ENCODE data around the gene TMEM126A.
A peak's percentile ranks its signal among the peaks of the same experiment; 100 is the strongest.
"Not testable (repeated sequence)": the region's sequence is repeated elsewhere in the genome, so short reads cannot be mapped to it uniquely, and the experiment has no call there.

The TMEM126A gene

DNA sequence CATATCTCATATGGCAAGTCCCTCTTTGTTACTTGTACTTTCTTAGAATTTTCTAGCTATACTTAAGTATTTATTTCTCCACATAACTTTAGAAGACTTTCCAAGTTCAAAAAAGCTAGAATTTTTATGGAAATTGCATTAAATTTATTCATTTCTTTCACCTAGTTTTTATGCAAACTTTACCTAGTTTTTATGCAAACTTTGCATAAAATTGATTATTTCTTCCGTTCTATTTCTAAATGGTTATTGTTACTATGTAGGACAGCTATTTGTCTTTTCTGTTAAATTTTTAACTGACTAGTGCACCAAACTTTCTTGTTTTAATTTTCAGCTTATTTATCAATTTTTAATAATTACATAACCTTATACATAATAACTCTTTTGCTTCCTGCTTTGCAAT lies 20.4 kb downstream of the TMEM126A start:
- no peak for DNase-seq (ENCODE audit: low read depth)
- TF ChIP-seq, protein P1, sequence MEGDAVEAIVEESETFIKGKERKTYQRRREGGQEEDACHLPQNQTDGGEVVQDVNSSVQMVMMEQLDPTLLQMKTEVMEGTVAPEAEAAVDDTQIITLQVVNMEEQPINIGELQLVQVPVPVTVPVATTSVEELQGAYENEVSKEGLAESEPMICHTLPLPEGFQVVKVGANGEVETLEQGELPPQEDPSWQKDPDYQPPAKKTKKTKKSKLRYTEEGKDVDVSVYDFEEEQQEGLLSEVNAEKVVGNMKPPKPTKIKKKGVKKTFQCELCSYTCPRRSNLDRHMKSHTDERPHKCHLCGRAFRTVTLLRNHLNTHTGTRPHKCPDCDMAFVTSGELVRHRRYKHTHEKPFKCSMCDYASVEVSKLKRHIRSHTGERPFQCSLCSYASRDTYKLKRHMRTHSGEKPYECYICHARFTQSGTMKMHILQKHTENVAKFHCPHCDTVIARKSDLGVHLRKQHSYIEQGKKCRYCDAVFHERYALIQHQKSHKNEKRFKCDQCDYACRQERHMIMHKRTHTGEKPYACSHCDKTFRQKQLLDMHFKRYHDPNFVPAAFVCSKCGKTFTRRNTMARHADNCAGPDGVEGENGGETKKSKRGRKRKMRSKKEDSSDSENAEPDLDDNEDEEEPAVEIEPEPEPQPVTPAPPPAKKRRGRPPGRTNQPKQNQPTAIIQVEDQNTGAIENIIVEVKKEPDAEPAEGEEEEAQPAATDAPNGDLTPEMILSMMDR (conservative IDR thresholded peaks at IDR 0.05; ENCODE audit: low read depth, low read length) = no peak
- H3K4me3 ChIP-seq (ENCODE audit: low read depth, low read length) = no peak overlapping the region

- H3K4me3 ChIP-seq (ENCODE audit: low read depth, low read length); DNase-seq (ENCODE audit: low read depth): not testable (repeated sequence)
These were observed 23.3 kb downstream of the TMEM126A start for GRCh38 chr11:85670949-85671663.

DNA sequence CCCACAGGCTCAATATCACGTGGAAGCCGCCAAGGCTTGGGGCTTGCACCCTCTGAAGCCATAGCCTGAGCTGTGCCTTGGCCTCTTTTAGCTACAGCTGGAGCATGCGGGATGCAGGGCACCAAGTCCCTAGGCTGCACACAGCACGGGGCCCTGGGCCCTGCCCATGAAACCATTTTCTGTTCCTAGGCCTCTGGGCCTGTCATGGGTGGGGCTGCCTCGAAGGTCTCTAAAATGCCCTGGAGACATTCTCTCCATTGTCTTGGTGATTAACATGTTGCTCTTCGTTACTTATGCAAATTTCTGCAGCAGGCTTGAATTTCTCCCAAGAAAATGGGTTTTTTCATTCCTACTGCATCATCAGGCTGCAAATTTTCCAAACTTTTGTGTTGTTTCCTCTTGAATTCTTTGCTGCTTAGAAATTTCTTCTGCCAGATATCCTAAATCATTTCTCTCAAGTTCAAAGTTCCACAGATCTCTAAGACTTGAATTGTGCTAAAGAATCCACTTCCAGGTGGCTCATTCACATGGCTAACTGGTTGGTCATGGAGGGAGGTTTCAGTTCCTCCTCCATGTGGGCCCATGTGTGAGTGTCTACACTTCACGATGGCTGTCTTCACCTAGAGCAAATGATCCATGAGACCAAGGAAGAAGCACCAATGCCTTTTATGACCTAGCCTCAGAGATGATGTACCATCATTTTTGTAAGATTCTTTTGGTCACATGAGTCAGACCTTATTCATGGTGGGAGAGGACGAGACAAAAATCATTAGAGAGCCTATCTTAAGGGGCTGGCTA lies 24.5 kb downstream of the TMEM126A start:
- no peak for DNase-seq (ENCODE audit: low read depth)
- TF ChIP-seq, protein P1 (conservative IDR thresholded peaks at IDR 0.05; ENCODE audit: low read depth, low read length) = no peak
- H3K4me3 ChIP-seq (ENCODE audit: low read depth, low read length) = no peak overlapping the region

- TF ChIP-seq, protein P1 (conservative IDR thresholded peaks at IDR 0.05; ENCODE audit: low read depth, low read length) = no peak
- no peak for DNase-seq (ENCODE audit: low read depth)
These were observed 25.6 kb downstream of the TMEM126A start for GRCh38 chr11:85673393-85673792.

GRCh38 chr11:85679576-85679975 lies 31.8 kb downstream of the TMEM126A start:
- no peak for DNase-seq (ENCODE audit: low read depth)
- no peak overlapping the region for H3K4me3 ChIP-seq (ENCODE audit: low read depth, low read length)
- TF ChIP-seq, protein P1 (conservative IDR thresholded peaks at IDR 0.05; ENCODE audit: low read depth, low read length) = no peak

More at GRCh38 chr11:85673393-85673792, 25.6 kb downstream of the TMEM126A start:
- H3K4me3 ChIP-seq (ENCODE audit: low read depth, low read length) = no peak overlapping the region

DNA sequence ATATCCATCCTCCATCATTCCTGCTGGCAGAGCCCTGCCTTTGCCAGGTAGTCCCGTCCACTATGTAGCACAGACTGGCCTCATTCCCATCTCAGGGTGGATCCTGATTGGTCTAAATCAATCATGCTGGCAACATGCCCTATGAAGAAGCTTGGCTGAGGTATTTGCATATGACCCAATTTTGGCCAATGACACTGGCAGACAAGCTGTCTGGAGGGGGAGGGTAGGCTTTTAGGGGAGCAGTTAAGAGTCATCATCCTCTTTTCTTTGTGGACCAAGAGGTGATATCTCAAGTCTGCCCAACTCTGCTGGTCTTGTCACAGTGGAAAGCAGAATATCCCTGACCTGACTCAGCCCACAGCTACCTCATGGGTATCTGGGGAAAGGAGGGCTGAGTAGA lies 33.1 kb downstream of the TMEM126A start:
- DNase-seq (ENCODE audit: low read depth) = no peak
- no peak overlapping the region for H3K4me3 ChIP-seq (ENCODE audit: low read depth, low read length)
- TF ChIP-seq, protein P1 (conservative IDR thresholded peaks at IDR 0.05; ENCODE audit: low read depth, low read length) = no peak

- peak overlapping the region; percentile 68 for H3K4me3 ChIP-seq (ENCODE audit: low read depth, low read length)
- TF ChIP-seq, protein P1 (conservative IDR thresholded peaks at IDR 0.05; ENCODE audit: low read depth, low read length) = no peak
- DNase-seq (ENCODE audit: low read depth) = peak; percentile 61
These were observed 34.9 kb downstream of the TMEM126A start for GRCh38 chr11:85682330-85683305.
